Upper lobe of left lung (tissue), 4 donors: ENCODE data around the gene PRDX1.
A peak's percentile ranks its signal among the peaks of the same experiment; 100 is the strongest.

ENCODE experiments used
- CTCF ChIP-seq, 6 experiments: fragments of 450-650 bp in 4 of 6; fragments of 200-600 bp in 2 of 6; sonication (generic) in 2 of 6; IDR thresholded peaks; one replicate each; pipeline ENCODE4 v1.5.1; 2016 to 2019; ENCODE audit warnings: antibody characterized with exemption in 6 of 6
- EP300 ChIP-seq, 4 donors: sonication (generic); formaldehyde crosslinking; IDR thresholded peaks; one replicate each; pipeline ENCODE4 v1.5.1; 2017; ENCODE audit warnings: antibody characterized with exemption in 4 of 4, control low read depth in 2 of 4
- POLR2A ChIP-seq, 4 donors: fragments of 450-650 bp; IDR thresholded peaks; one replicate each; pipeline ENCODE4 v1.5.1; 2016 to 2017; ENCODE audit warnings: antibody characterized with exemption in 4 of 4, mild to moderate bottlenecking in 2 of 4
- POLR2AphosphoS5 ChIP-seq, 2 donors: sonication (generic); formaldehyde crosslinking; IDR thresholded peaks; one replicate each; pipeline ENCODE4 v1.5.1; 2017; ENCODE audit warnings: antibody characterized with exemption in 2 of 2

DNA sequence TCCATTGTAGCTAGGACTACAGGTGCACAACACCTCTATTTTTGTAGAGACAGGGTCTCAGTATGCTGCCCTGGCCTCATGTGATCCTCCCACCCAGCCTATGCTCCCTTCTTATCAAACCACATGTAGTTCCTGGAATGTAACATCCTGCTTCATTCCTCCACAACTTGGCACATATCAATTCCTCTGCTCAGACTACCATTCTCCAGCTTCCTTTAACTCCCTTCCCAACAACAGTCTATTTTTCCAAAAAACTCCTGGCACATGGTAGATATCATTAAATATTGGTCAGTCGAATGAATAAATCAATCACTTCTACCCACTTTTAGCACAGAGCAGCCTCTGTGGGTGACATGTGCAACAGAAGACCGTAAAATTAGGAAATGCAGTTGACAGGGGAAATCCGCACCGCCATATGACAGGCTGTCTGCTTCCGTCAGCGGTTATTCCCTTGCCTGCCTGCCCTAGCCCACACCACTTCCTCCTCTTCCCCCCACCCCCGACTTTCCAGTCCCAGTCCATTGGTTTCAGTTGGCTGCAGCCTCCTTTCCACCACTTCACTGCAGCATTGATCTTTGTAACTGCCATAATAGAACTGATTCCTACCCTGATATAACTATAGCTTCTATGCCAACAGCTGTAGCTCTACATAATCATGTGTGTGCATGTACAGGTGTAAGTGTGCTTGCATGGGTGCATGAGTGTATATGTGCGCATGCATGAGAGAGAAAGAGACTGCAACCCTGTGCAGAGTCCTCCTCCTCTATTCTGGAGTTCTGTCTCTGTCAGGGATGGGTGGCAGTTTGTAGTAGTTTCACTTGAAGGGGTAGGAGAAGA is 22.1 kb upstream of the PRDX1 start:
- TF ChIP-seq CTCF (IDR thresholded peaks at IDR 0.05) (no peak), POLR2A (IDR thresholded peaks at IDR 0.05) (peak in 1 of 4 donors; percentile 16), EP300 (IDR thresholded peaks at IDR 0.05) (peak in 1 of 4 donors; percentile 40), POLR2AphosphoS5 (IDR thresholded peaks at IDR 0.05) (peak in 1 of 2 donors; percentile 58)
